ENCODE data around the gene FLNB.

The FLNB gene

DNA sequence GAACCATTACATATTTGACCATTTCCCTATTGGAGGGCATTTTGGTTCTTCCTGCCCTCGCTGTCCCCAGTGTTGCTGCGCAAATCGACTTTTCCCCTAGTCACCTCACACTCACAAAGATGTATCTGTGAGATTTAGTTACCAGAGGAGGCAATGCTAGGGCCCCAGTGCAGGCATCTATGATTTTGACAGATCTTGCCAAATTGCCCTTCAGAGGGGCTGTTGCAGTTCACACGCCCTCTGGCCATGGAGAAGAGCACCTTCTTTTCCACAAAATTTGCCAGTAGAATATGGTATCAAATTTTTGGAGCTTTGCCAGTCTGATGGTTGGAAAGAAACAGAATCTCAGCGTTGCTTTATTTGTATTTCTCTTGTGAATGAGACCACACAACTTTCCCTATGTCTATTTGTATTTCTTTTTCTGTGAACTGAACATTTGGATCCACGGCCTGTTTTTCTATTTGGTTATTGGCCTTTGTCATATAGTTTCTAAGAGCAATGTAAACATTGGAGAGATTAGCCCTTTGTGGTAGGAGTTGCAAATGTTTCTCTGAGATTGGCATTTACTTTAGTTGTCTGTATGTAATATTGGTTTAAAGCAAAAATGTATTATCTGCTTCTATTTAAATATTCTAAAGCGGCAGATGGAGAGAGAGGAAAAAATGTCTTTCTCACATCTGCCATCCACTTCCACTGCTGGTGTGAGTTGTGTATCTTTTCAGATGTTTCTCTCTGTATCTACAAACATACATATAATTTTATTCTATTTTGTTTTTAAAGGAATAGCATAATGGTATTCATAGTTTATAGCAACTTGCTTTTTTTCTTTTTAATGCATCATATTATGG, 136.5 kb downstream of the FLNB start:
- DNase-seq (ENCODE audit: low read depth): no peak
- H3K4me3 ChIP-seq (ENCODE audit: low read depth, low read length): no peak overlapping the region
- TF ChIP-seq, protein P1, sequence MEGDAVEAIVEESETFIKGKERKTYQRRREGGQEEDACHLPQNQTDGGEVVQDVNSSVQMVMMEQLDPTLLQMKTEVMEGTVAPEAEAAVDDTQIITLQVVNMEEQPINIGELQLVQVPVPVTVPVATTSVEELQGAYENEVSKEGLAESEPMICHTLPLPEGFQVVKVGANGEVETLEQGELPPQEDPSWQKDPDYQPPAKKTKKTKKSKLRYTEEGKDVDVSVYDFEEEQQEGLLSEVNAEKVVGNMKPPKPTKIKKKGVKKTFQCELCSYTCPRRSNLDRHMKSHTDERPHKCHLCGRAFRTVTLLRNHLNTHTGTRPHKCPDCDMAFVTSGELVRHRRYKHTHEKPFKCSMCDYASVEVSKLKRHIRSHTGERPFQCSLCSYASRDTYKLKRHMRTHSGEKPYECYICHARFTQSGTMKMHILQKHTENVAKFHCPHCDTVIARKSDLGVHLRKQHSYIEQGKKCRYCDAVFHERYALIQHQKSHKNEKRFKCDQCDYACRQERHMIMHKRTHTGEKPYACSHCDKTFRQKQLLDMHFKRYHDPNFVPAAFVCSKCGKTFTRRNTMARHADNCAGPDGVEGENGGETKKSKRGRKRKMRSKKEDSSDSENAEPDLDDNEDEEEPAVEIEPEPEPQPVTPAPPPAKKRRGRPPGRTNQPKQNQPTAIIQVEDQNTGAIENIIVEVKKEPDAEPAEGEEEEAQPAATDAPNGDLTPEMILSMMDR (IDR thresholded peaks at IDR 0.05; ENCODE audit: insufficient read depth, low read depth, low read length, missing control alignments): no peak

DNA sequence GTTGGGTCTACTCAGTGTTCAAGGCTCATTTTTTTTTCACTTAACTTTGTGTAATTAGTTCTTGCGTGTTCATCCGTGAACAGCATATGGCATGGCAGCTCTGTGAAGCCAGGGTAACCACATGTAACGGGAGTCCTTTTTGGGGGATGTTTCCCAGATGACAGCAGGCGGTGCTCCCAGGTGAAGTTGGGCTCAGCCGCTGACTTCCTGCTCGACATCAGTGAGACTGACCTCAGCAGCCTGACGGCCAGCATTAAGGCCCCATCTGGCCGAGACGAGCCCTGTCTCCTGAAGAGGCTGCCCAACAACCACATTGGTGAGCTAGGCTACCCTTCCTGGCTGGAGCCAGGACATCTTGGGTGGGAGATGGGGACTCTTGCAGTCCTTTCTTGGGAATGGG, 139.8 kb downstream of the FLNB start:
- DNase-seq (ENCODE audit: low read depth): no peak
- TF ChIP-seq, protein P1 (IDR thresholded peaks at IDR 0.05; ENCODE audit: insufficient read depth, low read depth, low read length, missing control alignments): no peak
- no peak overlapping the region for H3K4me3 ChIP-seq (ENCODE audit: low read depth, low read length)

DNA sequence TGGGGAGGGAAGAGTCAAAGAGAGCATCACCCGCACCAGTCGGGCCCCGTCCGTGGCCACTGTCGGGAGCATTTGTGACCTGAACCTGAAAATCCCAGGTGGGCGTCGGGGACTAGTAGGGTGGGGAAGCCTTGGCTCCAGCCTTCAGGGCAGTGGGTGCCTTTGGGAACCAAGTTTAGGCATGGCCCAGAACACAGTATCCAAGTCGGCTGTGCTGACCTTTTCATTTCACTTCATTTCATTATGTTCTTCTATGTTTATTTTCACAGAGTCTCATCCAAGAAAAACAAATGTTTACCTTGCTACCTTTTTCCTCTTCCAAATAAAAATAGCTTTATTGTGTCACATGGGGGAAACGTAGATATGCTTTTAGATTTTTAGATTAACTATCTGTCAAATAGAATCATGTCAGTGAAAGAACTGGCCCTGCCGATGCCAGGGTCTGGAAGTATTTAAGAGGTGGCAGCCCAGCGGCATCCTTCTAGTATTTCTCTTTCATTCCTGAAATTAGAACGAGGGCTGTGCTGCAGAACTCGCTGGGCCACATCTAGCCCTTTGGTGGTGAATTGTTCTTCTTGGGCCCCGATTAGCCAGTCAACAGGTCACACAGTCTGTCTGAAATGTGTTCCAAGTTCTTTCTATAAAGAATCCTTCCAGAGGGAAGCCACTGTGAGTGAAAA, 142.0 kb downstream of the FLNB start:
- DNase-seq (ENCODE audit: low read depth): no peak
- H3K4me3 ChIP-seq (ENCODE audit: low read depth, low read length): no peak overlapping the region
- TF ChIP-seq, protein P1 (IDR thresholded peaks at IDR 0.05; ENCODE audit: insufficient read depth, low read depth, low read length, missing control alignments): no peak

DNA sequence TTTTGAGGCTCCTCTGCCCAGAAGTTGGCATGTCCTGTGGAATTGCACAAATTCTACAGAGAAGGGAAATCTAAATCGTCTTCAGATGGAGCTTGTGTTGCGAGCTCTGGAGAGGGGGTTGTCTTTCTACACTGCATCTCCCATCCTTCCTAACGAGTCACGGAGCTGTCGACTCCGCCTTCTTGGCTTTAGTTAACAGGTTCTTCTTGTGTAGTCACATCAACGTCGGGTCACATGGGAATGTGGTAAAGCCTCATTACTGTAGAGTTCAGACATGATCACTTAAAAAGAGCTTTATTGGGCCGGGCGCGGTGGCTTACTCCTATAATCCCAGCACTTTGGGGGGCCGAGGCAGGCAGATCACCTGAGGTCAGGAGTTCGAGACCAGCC, 142.6 kb downstream of the FLNB start:
- no peak overlapping the region for H3K4me3 ChIP-seq (ENCODE audit: low read depth, low read length)
- no peak for DNase-seq (ENCODE audit: low read depth)
- TF ChIP-seq, protein P1 (IDR thresholded peaks at IDR 0.05; ENCODE audit: insufficient read depth, low read depth, low read length, missing control alignments): no peak

DNA sequence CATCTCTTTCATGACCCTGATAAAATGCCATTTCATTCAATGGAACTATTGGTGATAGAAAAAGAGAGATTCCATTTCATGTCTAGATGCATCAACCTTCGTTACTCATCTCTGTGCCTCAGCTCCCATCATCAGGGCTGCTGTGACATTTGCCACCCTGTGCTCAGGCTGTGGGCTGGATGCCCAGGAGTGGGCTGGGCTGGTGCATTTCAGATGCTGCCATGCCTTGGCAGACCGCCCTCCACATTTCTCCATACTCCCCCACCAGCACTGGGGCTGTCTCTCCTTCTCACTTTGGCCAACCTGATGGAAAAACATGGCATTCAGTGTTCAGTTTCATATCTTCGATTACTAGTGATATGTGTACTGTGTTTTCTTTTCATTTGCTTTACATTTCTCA, 143.4 kb downstream of the FLNB start:
- DNase-seq (ENCODE audit: low read depth): no peak
- TF ChIP-seq, protein P1 (IDR thresholded peaks at IDR 0.05; ENCODE audit: insufficient read depth, low read depth, low read length, missing control alignments): no peak
- H3K4me3 ChIP-seq (ENCODE audit: low read depth, low read length): no peak overlapping the region

DNA sequence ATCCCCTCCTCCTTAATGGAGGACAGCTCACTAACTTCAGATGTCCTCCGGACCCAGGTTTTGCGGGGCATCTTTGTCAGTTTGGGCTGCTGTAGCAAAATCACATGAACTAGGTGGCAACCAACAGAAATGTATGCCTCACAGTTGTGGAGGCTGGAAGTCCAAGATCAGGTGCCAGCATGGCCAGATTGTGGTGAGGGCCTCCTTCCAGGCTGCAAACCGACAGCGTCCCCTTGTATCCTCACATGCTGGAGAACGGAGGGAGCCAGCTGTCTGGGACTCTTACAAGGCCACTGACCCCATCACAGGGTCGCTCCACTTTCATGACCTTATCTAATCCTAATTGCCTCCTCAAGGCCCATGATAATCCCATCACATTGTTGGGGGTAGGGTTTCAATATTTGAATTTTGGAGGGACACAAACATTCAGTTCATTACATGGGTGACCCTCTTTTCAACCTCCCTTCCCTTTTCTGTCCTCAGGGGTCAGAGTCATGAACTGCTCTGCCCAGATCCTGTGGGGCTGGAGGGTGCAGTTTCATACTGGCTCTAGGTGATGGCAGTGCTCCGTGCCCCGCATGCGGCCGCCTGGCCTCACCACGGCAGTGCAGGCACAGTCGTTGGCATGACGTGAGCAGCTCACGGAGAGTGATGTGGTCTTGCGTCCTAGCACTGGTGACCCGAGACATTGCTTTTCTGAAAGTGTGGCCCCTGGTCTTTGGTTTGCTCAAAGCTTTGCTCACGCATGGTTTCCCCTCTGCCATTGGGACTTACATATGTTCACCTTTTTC, 144.2 kb downstream of the FLNB start:
- no peak overlapping the region for H3K4me3 ChIP-seq (ENCODE audit: low read depth, low read length)
- DNase-seq (ENCODE audit: low read depth): no peak
- TF ChIP-seq, protein P1 (IDR thresholded peaks at IDR 0.05; ENCODE audit: insufficient read depth, low read depth, low read length, missing control alignments): no peak
